Jurkat, Clone E6-1 (cell line): Measurements from ENCODE around the gene LONP1.
"Not testable (repeated sequence)": the region's sequence is repeated elsewhere in the genome, so short reads cannot be mapped to it uniquely, and the experiment has no call there.

Experiments
- DNase-seq: peaks from one replicate; pipeline ENCODE4 v3.0.0-alpha.2; 2011; ENCODE audit warnings: low read depth, low spot score
- H3K4me3 ChIP-seq: 2 replicates; pipeline ENCODE4 v1.5.1; 2011; ENCODE audit warnings: mild to moderate bottlenecking, low read length, control low read depth, moderate library complexity

Gene LONP1

GRCh38 chr19:5714816-5715215 lies 5.1 kb downstream of the LONP1 start:
- DNase-seq = no peak
- H3K4me3 ChIP-seq = no peak overlapping the region

- DNase-seq = no peak
- no peak overlapping the region for H3K4me3 ChIP-seq
Observed at GRCh38 chr19:5713228-5713627, 6.7 kb downstream of the LONP1 start.

- no peak for DNase-seq
- no peak overlapping the region for H3K4me3 ChIP-seq
Observed at GRCh38 chr19:5711713-5712161, 8.2 kb downstream of the LONP1 start.

GRCh38 chr19:5711025-5711424 lies 8.9 kb downstream of the LONP1 start:
- no peak for DNase-seq
- no peak overlapping the region for H3K4me3 ChIP-seq

- DNase-seq = no peak
Observed at GRCh38 chr19:5707576-5708575, 12.1 kb downstream of the LONP1 start.

GRCh38 chr19:5706876-5707573 lies 12.9 kb downstream of the LONP1 start:
- DNase-seq = no peak
- H3K4me3 ChIP-seq = no peak overlapping the region

More at GRCh38 chr19:5707576-5708575, 12.1 kb downstream of the LONP1 start:
- no peak overlapping the region for H3K4me3 ChIP-seq

- DNase-seq = no peak
- no peak overlapping the region for H3K4me3 ChIP-seq
Observed at GRCh38 chr19:5705552-5705951, 14.4 kb downstream of the LONP1 start.

- no peak for DNase-seq
- no peak overlapping the region for H3K4me3 ChIP-seq
Observed at GRCh38 chr19:5703819-5704818, 15.8 kb downstream of the LONP1 start.

GRCh38 chr19:5702053-5702410 lies 17.9 kb downstream of the LONP1 start:
- not testable (repeated sequence) for H3K4me3 ChIP-seq, DNase-seq

- DNase-seq = no peak
- H3K4me3 ChIP-seq = no peak overlapping the region
Observed at GRCh38 chr19:5700455-5701092, 19.4 kb downstream of the LONP1 start.

- no peak overlapping the region for H3K4me3 ChIP-seq
- no peak for DNase-seq
Observed at GRCh38 chr19:5698635-5699422, 21.1 kb downstream of the LONP1 start.

- no peak for DNase-seq
- no peak overlapping the region for H3K4me3 ChIP-seq
Observed at GRCh38 chr19:5697890-5698634, 21.9 kb downstream of the LONP1 start.

- no peak for DNase-seq
- no peak overlapping the region for H3K4me3 ChIP-seq
Observed at GRCh38 chr19:5697022-5697889, 22.7 kb downstream of the LONP1 start.

GRCh38 chr19:5696196-5697021 lies 23.5 kb downstream of the LONP1 start:
- no peak overlapping the region for H3K4me3 ChIP-seq
- no peak for DNase-seq

GRCh38 chr19:5695649-5696195 lies 24.2 kb downstream of the LONP1 start:
- H3K4me3 ChIP-seq = no peak overlapping the region
- DNase-seq = no peak
